ENCODE data around the gene FLOT1.

The FLOT1 gene

DNA sequence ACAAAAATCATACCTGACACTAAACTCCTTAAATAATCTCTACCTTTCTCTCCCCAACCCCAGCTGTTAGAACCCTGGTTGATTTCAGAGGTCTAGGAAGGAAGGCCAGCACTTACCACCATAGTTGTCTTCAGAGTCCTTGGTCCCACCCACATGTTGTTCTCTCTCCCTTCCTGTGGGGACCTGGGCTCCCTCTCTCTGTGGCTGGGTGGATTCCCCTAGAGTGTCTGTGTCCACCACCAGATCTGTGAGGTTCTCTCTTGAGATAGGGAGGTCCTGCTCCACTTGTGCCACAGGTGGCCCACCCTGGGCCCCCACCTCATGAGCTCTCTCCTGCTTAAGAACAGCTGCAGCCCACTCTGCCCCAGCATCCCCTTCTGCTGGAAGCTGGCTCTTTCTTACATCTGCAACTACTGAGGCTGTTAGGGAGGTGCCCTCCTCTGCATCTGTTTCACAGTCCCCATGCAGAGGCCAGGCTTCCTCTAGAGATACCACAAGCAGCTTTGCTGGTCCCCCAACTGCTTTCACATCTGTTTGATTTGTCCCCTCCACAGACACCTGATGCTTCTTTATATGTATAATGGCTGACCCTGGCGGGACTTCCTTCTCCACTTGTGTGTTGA lies 30.6 kb downstream of the FLOT1 start:
- in situ Hi-C loops (cut with HindIII; ENCODE audit: low pct_ligation_motif_present, low sequenced_read_pairs), result no loop called here
- no peak overlapping the region for H3K27ac ChIP-seq
- H3K4me3 ChIP-seq (ENCODE audit: low read depth, low read length), result no peak overlapping the region
- TF ChIP-seq, protein P1, sequence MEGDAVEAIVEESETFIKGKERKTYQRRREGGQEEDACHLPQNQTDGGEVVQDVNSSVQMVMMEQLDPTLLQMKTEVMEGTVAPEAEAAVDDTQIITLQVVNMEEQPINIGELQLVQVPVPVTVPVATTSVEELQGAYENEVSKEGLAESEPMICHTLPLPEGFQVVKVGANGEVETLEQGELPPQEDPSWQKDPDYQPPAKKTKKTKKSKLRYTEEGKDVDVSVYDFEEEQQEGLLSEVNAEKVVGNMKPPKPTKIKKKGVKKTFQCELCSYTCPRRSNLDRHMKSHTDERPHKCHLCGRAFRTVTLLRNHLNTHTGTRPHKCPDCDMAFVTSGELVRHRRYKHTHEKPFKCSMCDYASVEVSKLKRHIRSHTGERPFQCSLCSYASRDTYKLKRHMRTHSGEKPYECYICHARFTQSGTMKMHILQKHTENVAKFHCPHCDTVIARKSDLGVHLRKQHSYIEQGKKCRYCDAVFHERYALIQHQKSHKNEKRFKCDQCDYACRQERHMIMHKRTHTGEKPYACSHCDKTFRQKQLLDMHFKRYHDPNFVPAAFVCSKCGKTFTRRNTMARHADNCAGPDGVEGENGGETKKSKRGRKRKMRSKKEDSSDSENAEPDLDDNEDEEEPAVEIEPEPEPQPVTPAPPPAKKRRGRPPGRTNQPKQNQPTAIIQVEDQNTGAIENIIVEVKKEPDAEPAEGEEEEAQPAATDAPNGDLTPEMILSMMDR (IDR thresholded peaks at IDR 0.05; ENCODE audit: low read depth, low read length, missing control alignments), result no peak
- no peak for DNase-seq
- no peaks in the 10 kb centered on the region for H3K27me3 ChIP-seq (replicated peaks)
- H3K36me3 ChIP-seq (replicated peaks), result peaks cover 25% of the 10 kb centered on the region

GRCh38 chr6:30709101-30709868 lies 33.2 kb downstream of the FLOT1 start:
- no peak for DNase-seq
- Histone ChIP-seq H3K27ac (no peak overlapping the region), H3K4me3 (ENCODE audit: low read depth, low read length) (no peak overlapping the region), H3K36me3 (replicated peaks) (peaks cover 25% of the 10 kb centered on the region), H3K27me3 (replicated peaks) (no peaks in the 10 kb centered on the region)
- TF ChIP-seq, protein P1 (IDR thresholded peaks at IDR 0.05; ENCODE audit: low read depth, low read length, missing control alignments), result no peak
- in situ Hi-C loops (cut with HindIII; ENCODE audit: low pct_ligation_motif_present, low sequenced_read_pairs), result no loop called here

GRCh38 chr6:30707281-30707850 lies 35.1 kb downstream of the FLOT1 start:
- TF ChIP-seq, protein P1 (IDR thresholded peaks at IDR 0.05; ENCODE audit: low read depth, low read length, missing control alignments), result no peak
- no peaks in the 10 kb centered on the region for H3K27me3 ChIP-seq (replicated peaks)
- no peak for DNase-seq
- H3K27ac ChIP-seq, result no peak overlapping the region
- peaks cover 21% of the 10 kb centered on the region for H3K36me3 ChIP-seq (replicated peaks)
- in situ Hi-C loops (cut with HindIII; ENCODE audit: low pct_ligation_motif_present, low sequenced_read_pairs), result no loop called here
- H3K4me3 ChIP-seq (ENCODE audit: low read depth, low read length), result no peak overlapping the region

DNA sequence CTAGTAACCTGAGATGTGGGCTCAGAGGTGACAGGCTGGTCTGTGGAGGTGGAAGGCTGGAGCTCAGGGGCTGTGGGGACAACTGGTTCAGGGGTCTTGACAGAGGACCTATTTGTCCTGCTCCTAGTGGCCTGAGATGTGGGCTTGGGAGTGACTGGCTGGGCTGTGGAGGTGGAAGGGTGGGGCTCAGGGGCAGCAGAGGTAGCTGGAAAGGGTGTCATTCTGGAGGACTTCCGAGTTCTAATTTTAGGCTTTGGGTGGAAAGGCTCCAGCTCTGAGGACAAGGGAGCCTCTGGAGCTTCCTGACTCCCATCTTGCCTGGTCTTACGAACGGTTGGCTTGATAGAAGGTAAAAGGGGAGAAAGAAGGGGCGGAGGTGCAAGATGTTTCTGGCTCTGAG lies 36.9 kb downstream of the FLOT1 start:
- H3K36me3 ChIP-seq (replicated peaks), result peaks cover 14% of the 10 kb centered on the region
- TF ChIP-seq, protein P1 (IDR thresholded peaks at IDR 0.05; ENCODE audit: low read depth, low read length, missing control alignments), result no peak
- no peaks in the 10 kb centered on the region for H3K27me3 ChIP-seq (replicated peaks)
- no peak for DNase-seq
- H3K4me3 ChIP-seq (ENCODE audit: low read depth, low read length), result no peak overlapping the region
- in situ Hi-C loops (cut with HindIII; ENCODE audit: low pct_ligation_motif_present, low sequenced_read_pairs), result no loop called here
- H3K27ac ChIP-seq, result no peak overlapping the region

DNA sequence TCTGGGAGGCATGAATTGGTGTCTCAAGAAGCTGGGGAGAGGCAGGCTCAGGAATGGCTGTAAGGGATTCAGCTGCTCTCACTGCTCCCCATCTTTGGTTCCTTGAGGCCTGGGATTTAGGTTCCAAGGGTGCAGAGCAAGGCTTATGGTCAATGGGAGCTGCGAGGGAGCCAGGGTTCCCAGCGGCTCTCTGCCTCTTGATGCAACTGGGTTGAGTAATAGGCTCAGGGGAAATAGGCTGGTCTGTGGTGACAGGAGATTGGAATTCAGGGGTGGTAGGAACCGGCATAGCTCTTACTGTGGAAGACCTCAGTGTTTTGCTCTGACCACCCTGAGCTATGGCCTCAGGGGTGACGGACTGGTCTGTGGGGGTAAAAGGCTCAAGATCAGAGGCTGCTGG lies 38.7 kb downstream of the FLOT1 start:
- TF ChIP-seq, protein P1 (IDR thresholded peaks at IDR 0.05; ENCODE audit: low read depth, low read length, missing control alignments), result no peak
- H3K27me3 ChIP-seq (replicated peaks), result no peaks in the 10 kb centered on the region
- no peak overlapping the region for H3K4me3 ChIP-seq (ENCODE audit: low read depth, low read length)
- no peak overlapping the region for H3K27ac ChIP-seq
- in situ Hi-C loops (cut with HindIII; ENCODE audit: low pct_ligation_motif_present, low sequenced_read_pairs), result no loop called here
- no peak for DNase-seq
- peaks cover 10% of the 10 kb centered on the region for H3K36me3 ChIP-seq (replicated peaks)

Measured in brain microvascular endothelial cell (primary cell).